Measurements from ENCODE around the gene TIMD4. TPM values are rescaled to one million over a fixed set of nuclear protein-coding genes. Genes with fewer than 3 reads are reported as not detected.

Gene TIMD4
- total and polyA plus RNA-seq, 2 of the 4 experiments (the other 2 are of a cell fraction): not detected

DNA sequence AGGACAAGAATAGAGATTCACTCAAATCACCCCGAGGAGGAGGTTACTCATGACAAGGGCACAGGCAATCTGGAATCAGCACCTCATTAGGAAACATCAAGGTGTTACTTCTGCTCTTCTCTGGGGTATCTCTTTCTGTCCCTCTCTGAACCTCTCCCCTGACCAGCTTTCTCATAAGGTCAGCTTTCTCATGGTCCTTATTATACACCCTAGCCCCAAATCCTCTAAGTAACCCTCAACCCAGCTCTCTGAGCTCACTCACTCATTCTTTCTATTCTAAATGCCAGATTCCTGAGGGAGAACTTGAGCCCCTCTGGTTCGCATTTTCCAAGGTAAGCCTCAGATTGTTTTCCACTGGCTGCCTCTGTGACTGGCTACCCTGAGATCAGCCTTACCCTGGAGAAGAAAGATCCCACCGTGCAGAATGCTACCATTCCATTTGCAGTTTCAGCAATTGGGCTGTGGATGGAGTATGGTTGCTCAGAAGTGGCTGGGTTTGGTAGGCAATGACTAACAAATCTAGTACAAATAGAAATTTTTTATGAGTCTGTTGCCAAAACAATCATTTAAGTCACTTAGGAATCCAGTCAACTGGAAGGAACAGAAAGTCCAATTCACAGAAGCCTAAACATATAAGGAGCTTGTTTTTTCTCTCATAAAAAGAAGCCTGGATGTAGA is 9.0 kb upstream of the TIMD4 start:
- peaks cover 1% of the 10 kb centered on the region for H3K9me3 ChIP-seq (ENCODE audit: control insufficient read depth, insufficient read depth, low read length)
- H3K9ac ChIP-seq (ENCODE audit: low read depth, low read length): no peak overlapping the region
- in situ Hi-C loops (cut with MboI; ENCODE audit: low sequenced_read_pairs) (no loop called here), intact Hi-C loops (cut with micrococcal nuclease) (no loop called here), dilution Hi-C loops (cut with HindIII; ENCODE audit: low sequenced_read_pairs, unreplicated experiment) (no loop called here)
- no peak overlapping the region for H4K91ac ChIP-seq (ENCODE audit: insufficient read depth, low read depth, low read length)
- DNase-seq (no peak), ATAC-seq (ENCODE audit: low read depth) (no peak)
- H4K20me1 ChIP-seq (ENCODE audit: insufficient read depth, low read length): no peaks in the 10 kb centered on the region
- BruUV-seq (replicated peaks): no TSS peak
- no peak overlapping the region for H3K23ac ChIP-seq (ENCODE audit: low read depth, low read length)
- H3K14ac ChIP-seq (replicated peaks; ENCODE audit: low read depth, low read length): no peak overlapping the region
- H4K5ac ChIP-seq (ENCODE audit: low read depth, low read length): no peak overlapping the region
- no peaks in the 10 kb centered on the region for H3K36me3 ChIP-seq (ENCODE audit: control insufficient read depth, insufficient read depth, low read length)
- no peak overlapping the region for H2BK20ac ChIP-seq (ENCODE audit: low read depth, low read length)
- no peak overlapping the region for H2BK15ac ChIP-seq (ENCODE audit: low read depth, low read length)
- no peak overlapping the region for H3K4me3 ChIP-seq (ENCODE audit: insufficient read depth, low read depth, low read length)
- H3K4me2 ChIP-seq (ENCODE audit: low read depth, low read length): no peak overlapping the region
- no peak overlapping the region for H3K56ac ChIP-seq (ENCODE audit: extremely low read depth, insufficient read depth, low read length)
- no peak for TF ChIP-seq POLR2A (IDR thresholded peaks at IDR 0.05; ENCODE audit: low read depth, low read length)
- no peak for TF ChIP-seq MXI1 (IDR thresholded peaks at IDR 0.05; ENCODE audit: borderline replicate concordance, low read depth, low read length)
- TF ChIP-seq, protein P1, sequence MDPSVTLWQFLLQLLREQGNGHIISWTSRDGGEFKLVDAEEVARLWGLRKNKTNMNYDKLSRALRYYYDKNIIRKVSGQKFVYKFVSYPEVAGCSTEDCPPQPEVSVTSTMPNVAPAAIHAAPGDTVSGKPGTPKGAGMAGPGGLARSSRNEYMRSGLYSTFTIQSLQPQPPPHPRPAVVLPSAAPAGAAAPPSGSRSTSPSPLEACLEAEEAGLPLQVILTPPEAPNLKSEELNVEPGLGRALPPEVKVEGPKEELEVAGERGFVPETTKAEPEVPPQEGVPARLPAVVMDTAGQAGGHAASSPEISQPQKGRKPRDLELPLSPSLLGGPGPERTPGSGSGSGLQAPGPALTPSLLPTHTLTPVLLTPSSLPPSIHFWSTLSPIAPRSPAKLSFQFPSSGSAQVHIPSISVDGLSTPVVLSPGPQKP (IDR thresholded peaks at IDR 0.05; ENCODE audit: borderline replicate concordance, low read depth, low read length): no peak
- no peak for TF ChIP-seq BHLHE40 (IDR thresholded peaks at IDR 0.05; ENCODE audit: low read depth, low read length)
- no peak for TF ChIP-seq FOS (IDR thresholded peaks at IDR 0.05; ENCODE audit: low read depth, low read length)
- no peak for TF ChIP-seq RCOR1 (IDR thresholded peaks at IDR 0.05; ENCODE audit: insufficient replicate concordance, low read length)
- no peak overlapping the region for H2AK9ac ChIP-seq (replicated peaks; ENCODE audit: low read depth, low read length, poor library complexity)
- H3K18ac ChIP-seq (ENCODE audit: low read depth, low read length): no peak overlapping the region
- WGBS, 2 experiments (ENCODE audit: extremely low coverage in 2 of 2, insufficient read length in 1 of 2): 33% methylated on average over 1 of the region's 3 CpGs; no CpG with 5 or more reads in 1 of the 2 experiments
- no peak overlapping the region for H2AFZ ChIP-seq (replicated peaks; ENCODE audit: low read length, poor library complexity)
- H2BK120ac ChIP-seq (ENCODE audit: low read depth, low read length): no peak overlapping the region
- no peaks in the 10 kb centered on the region for H3K9me1 ChIP-seq (ENCODE audit: insufficient read depth, low read length)
- CTCF ChIA-PET: no interaction called here
- no peak overlapping the region for H2AK5ac ChIP-seq (ENCODE audit: low read depth, low read length)
- H3K27me3 ChIP-seq (ENCODE audit: control insufficient read depth, insufficient read depth, low read length): no peaks in the 10 kb centered on the region
- H4K8ac ChIP-seq (ENCODE audit: low read depth in 2 of 2, low read length in 2 of 2): no peak overlapping the region
- H3K4me1 ChIP-seq (ENCODE audit: control insufficient read depth, insufficient read depth, low read length): no peaks in the 10 kb centered on the region
- H3K79me1 ChIP-seq (ENCODE audit: low read depth in 1 of 2, low read length in 2 of 2): no peaks in the 10 kb centered on the region
- POLR2A ChIA-PET (ENCODE audit: unreplicated experiment): no interaction called here
- H3K27ac ChIP-seq (ENCODE audit: insufficient read depth, low read length): no peak overlapping the region
- H3K4ac ChIP-seq (ENCODE audit: low read depth, low read length): no peak overlapping the region
- no peak overlapping the region for H2BK5ac ChIP-seq (ENCODE audit: low read depth, low read length, poor library complexity, severe bottlenecking)
